HepG2 (cell line): ENCODE measurements around the gene AIDA. TPM values are rescaled to one million over a fixed set of nuclear protein-coding genes. Genes with fewer than 3 reads are reported as not detected.

Experiments used
- ATAC-seq: fragments of 200-7000 bp; cut with Tn5 transposase; 3 replicates; pipeline ENCODE4 v1.9.1; 2020; ENCODE audit warnings: mild to moderate bottlenecking, moderate library complexity
- BruUV-seq: library from RNA; stranded (reverse); fragments of 400-500 nt; replicated peaks from 2 replicates; lab custom pipeline; 2021; lab: Mats Ljungman, UMichigan
- CTCF ChIA-PET: fragments of 300-600 bp; formaldehyde crosslinking; extraction: SDS; loops from one replicate; lab custom pipeline; 2021; ENCODE audit warnings: low total read pairs, inconsistent platforms, low intra/inter-chr PET ratio; lab: Yijun Ruan, JAX
- POLR2A ChIA-PET: fragments of 350-600 bp; sonication (Branson Sonifier 250); formaldehyde crosslinking; loops from one replicate; lab custom pipeline; 2020; ENCODE audit warnings: antibody characterized with exemption, inconsistent platforms; lab: Yijun Ruan, JAX
- DNase-seq: peaks from one replicate; pipeline ENCODE4 v3.0.0-alpha.2; 2015; ENCODE audit warnings: low spot score
- FAIRE-seq: peaks from 3 replicates; lab custom pipeline; 2011; peaks lifted over from hg19 to GRCh38; lab: Jason Lieb, UNC
- H2AFZ ChIP-seq: one replicate; pipeline ENCODE4 v1.6.1; 2011; ENCODE audit warnings: low read length, inconsistent platforms
- H3K27ac ChIP-seq: fragments of 300-600 bp; 3 replicates; pipeline ENCODE4 v1.8.0; 2011; ENCODE audit warnings: mixed run types, mild to moderate bottlenecking, mixed read lengths, low read length, inconsistent platforms; ENCODE audit not compliant: insufficient read depth; ENCODE audit errors: extremely low read length
- H3K27me3 ChIP-seq, 2 experiments: fragments of 200-600 bp in 1 of 2; 2 replicates in 1 of 2; 3 replicates in 1 of 2; pipeline versions ENCODE4 v1.6.0 to v1.8.0; 2011; ENCODE audit warnings: low read length in 2 of 2, mild to moderate bottlenecking in 2 of 2, moderate library complexity in 2 of 2, inconsistent platforms in 1 of 2; ENCODE audit not compliant: insufficient read depth in 2 of 2, control insufficient read depth in 1 of 2
- H3K36me3 ChIP-seq, 2 experiments: fragments of 200-600 bp in 1 of 2; replicated peaks in 1 of 2; 2 replicates in 1 of 2; 3 replicates in 1 of 2; pipeline versions ENCODE4 v1.5.1 to v1.8.0; 2011; ENCODE audit warnings: low read length in 2 of 2, inconsistent platforms in 1 of 2; ENCODE audit not compliant: insufficient read depth in 2 of 2, control insufficient read depth in 1 of 2
- H3K4me1 ChIP-seq: 2 replicates; pipeline ENCODE4 v1.5.1; 2012; ENCODE audit warnings: low read length, inconsistent platforms; ENCODE audit not compliant: insufficient read depth
- H3K4me2 ChIP-seq: 2 replicates; pipeline ENCODE4 v1.6.0; 2011; ENCODE audit warnings: low read depth, low read length, inconsistent platforms
- H3K4me3 ChIP-seq, 3 experiments: fragments of 200-600 bp in 1 of 3; sonication (generic), shearing (Covaris generic) in 1 of 3; replicated peaks in 1 of 3; 2 replicates each; pipeline ENCODE4 v1.5.1; 2011 to 2016; ENCODE audit warnings: low read length in 3 of 3, inconsistent platforms in 2 of 3, low read depth in 2 of 3, mild to moderate bottlenecking in 2 of 3, control low read depth in 1 of 3, mixed read lengths in 1 of 3; ENCODE audit not compliant: insufficient read depth in 1 of 3
- H3K79me2 ChIP-seq: one replicate; pipeline ENCODE4 v1.6.1; 2011; ENCODE audit warnings: low read length, inconsistent platforms; ENCODE audit not compliant: insufficient read depth
- H3K9ac ChIP-seq: 2 replicates; pipeline ENCODE4 v1.6.0; 2011; ENCODE audit warnings: mild to moderate bottlenecking, low read depth, low read length, inconsistent platforms; ENCODE audit not compliant: insufficient read depth
- H3K9me3 ChIP-seq: 2 replicates; pipeline ENCODE4 v1.5.1; 2012; ENCODE audit warnings: mild to moderate bottlenecking, low read length
- H4K20me1 ChIP-seq: 2 replicates; pipeline ENCODE4 v1.6.0; 2011; ENCODE audit warnings: inconsistent platforms, mild to moderate bottlenecking, low read length, moderate library complexity; ENCODE audit not compliant: insufficient read depth
- BHLHE40 ChIP-seq: IDR thresholded peaks from 2 replicates; pipeline ENCODE4 v1.6.1; 2011; ENCODE audit warnings: low read length, improper control_type of control experiment
- CBX2 ChIP-seq, 2 experiments: fragments of 200-600 bp in 1 of 2; sonication (generic); formaldehyde crosslinking in 1 of 2; IDR thresholded peaks; 2 replicates each; pipeline versions ENCODE4 v1.7.0 to v1.8.1; 2018 to 2022; ENCODE audit warnings: low read depth in 2 of 2, low read length in 1 of 2, mild to moderate bottlenecking in 1 of 2, missing genetic modification reagents in 1 of 2
- DBP ChIP-seq: sonication (generic); formaldehyde crosslinking; IDR thresholded peaks from 2 replicates; pipeline ENCODE4 v1.4.0; 2020; ENCODE audit warnings: missing genetic modification reagents; ENCODE audit errors: not compliant biosample characterization
- FOXJ3 ChIP-seq: sonication (generic); formaldehyde crosslinking; IDR thresholded peaks from 2 replicates; pipeline ENCODE4 v1.4.0; 2020; ENCODE audit warnings: missing genetic modification reagents, mild to moderate bottlenecking, borderline replicate concordance
- GATAD2A ChIP-seq: IDR thresholded peaks from 2 replicates; pipeline ENCODE4 v1.6.1; 2016
- KLF11 ChIP-seq: IDR thresholded peaks from 2 replicates; pipeline ENCODE4 v1.6.1; 2016; ENCODE audit warnings: missing compliant biosample characterization
- MBD4 ChIP-seq: IDR thresholded peaks from 2 replicates; pipeline ENCODE4 v1.6.1; 2012; ENCODE audit warnings: low read length, inconsistent platforms, borderline replicate concordance
- MEIS1 ChIP-seq: sonication (generic); formaldehyde crosslinking; IDR thresholded peaks from 2 replicates; pipeline ENCODE4 v1.9.0; 2021; ENCODE audit warnings: mild to moderate bottlenecking, missing genetic modification reagents, moderate library complexity, borderline replicate concordance
- NFE2 ChIP-seq: sonication (generic); formaldehyde crosslinking; IDR thresholded peaks from 2 replicates; pipeline ENCODE4 v1.4.0; 2020; ENCODE audit warnings: missing genetic modification reagents
- NFYC ChIP-seq: IDR thresholded peaks from 2 replicates; pipeline ENCODE4 v1.6.1; 2016; ENCODE audit warnings: missing genetic modification reagents, missing compliant biosample characterization
- RORA ChIP-seq: sonication (generic); formaldehyde crosslinking; IDR thresholded peaks from 2 replicates; pipeline ENCODE4 v1.5.0; 2020; ENCODE audit warnings: mild to moderate bottlenecking, missing genetic modification reagents, moderate library complexity
- SIN3A ChIP-seq: IDR thresholded peaks from 2 replicates; pipeline ENCODE4 v1.6.1; 2011; ENCODE audit warnings: low read depth, mild to moderate bottlenecking, control low read depth, low read length, borderline replicate concordance
- TEAD2 ChIP-seq: sonication (generic); formaldehyde crosslinking; IDR thresholded peaks from 2 replicates; pipeline ENCODE4 v1.9.0; 2021; ENCODE audit warnings: missing genetic modification reagents
- YEATS2 ChIP-seq: sonication (generic); formaldehyde crosslinking; IDR thresholded peaks from 2 replicates; pipeline ENCODE4 v1.4.0; 2020; ENCODE audit warnings: missing genetic modification reagents, borderline replicate concordance
- ZNF205 ChIP-seq: IDR thresholded peaks from 2 replicates; pipeline ENCODE4 v1.6.1; 2018; ENCODE audit warnings: missing biosample characterization, missing genetic modification reagents
- ZNF280B ChIP-seq: sonication (generic); formaldehyde crosslinking; IDR thresholded peaks from 2 replicates; pipeline ENCODE4 v1.5.0; 2020; ENCODE audit warnings: missing genetic modification reagents, mild to moderate bottlenecking, borderline replicate concordance
- ZNF530 ChIP-seq: sonication (generic); formaldehyde crosslinking; IDR thresholded peaks from 2 replicates; pipeline ENCODE4 v1.5.0; 2020; ENCODE audit warnings: low read depth, mild to moderate bottlenecking, missing genetic modification reagents
- ZNF546 ChIP-seq: sonication (generic); formaldehyde crosslinking; conservative IDR thresholded peaks from 2 replicates; pipeline ENCODE4 v1.8.1; 2023; ENCODE audit warnings: mild to moderate bottlenecking, missing genetic modification reagents
- ZNF547 ChIP-seq: sonication (generic); formaldehyde crosslinking; IDR thresholded peaks from 2 replicates; pipeline ENCODE4 v1.5.1; 2020; ENCODE audit warnings: mild to moderate bottlenecking, missing genetic modification reagents
- ZNF784 ChIP-seq: sonication (generic); formaldehyde crosslinking; IDR thresholded peaks from 2 replicates; pipeline ENCODE4 v1.5.1; 2020; ENCODE audit warnings: missing genetic modification reagents, mild to moderate bottlenecking, borderline replicate concordance
- ZNF891 ChIP-seq: sonication (generic); formaldehyde crosslinking; IDR thresholded peaks from 2 replicates; pipeline ENCODE4 v1.5.0; 2020; ENCODE audit warnings: mild to moderate bottlenecking, missing genetic modification reagents
- WGBS: methylation state at CpG from one replicate; pipeline ENCODE4 v1.1.6; 2017; ENCODE audit warnings: low lambda C conversion rate; 5-methylcytosine and 5-hydroxymethylcytosine counted together
- in situ Hi-C: cut with HindIII; loops from 2 replicates; pipeline ENCODE4 v1.10.0; 2017; ENCODE audit warnings: low pct_unique_long_range_greater_than_20kb; ENCODE audit not compliant: extremely low pct_ligation_motif_present
- intact Hi-C: fragments of 100-400 bp; cut with micrococcal nuclease; formaldehyde crosslinking; loops from one replicate; pipeline ENCODE4 v1.10.0; 2022; ENCODE audit not compliant: unreplicated experiment
- polyA plus RNA-seq, 8 experiments: library from polyadenylated mRNA; depleted of rRNA in 3 of 8; stranded (reverse) in 7 of 8; unstranded in 1 of 8; fragments of >200 nt; fragmentation: Illumina TruSeq in 4 of 8; extraction: Trizol in 4 of 8; gene quantifications; 2 replicates each; pipeline versions ENCODE4 v1.2.1 to v1.2.3, GENCODE V29; 2011 to 2016; ENCODE audit warnings: low read depth in 4 of 8, missing spikeins in 1 of 8, mixed read lengths in 1 of 8; ENCODE audit not compliant: insufficient read depth in 1 of 8
- total RNA-seq, 5 experiments: library from RNA; depleted of rRNA; stranded (reverse); fragments of >200 nt; fragmentation: Illumina TruSeq; extraction: Trizol; gene quantifications; 2 replicates each; pipeline ENCODE4 v1.2.3, GENCODE V29; 2016; ENCODE audit warnings: low read depth in 1 of 5

The AIDA gene
- total and polyA plus RNA-seq, 2 of the 13 experiments (the other 11 are each of a cell fraction or from before 2014, with no cell fraction given): 17.5 to 35.4 TPM

DNA sequence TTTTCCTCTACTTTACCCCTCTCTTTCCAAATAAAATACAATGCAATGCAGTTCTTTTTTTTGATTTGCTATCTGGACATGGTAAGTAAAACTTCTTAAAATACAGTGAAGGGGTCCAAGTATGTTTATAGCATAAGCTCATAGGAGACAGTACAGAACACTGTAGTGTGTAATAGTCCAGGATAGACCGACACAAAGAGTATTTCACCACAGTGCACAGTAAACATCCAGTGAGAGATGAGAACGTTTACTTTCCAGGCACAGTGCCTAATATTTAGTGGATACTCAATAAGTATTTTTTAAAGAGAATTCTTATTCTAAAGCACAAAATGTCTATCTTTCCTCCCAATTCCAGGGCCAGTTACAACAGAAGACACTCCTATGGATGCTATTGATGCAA, 79.5 kb downstream of the AIDA start:
- in situ Hi-C loops: loop anchor here (5.0 kb wide), 1 partner anchor 165 kb away; no protein-coding TSS in a partner anchor
- no TSS peak for BruUV-seq

GRCh38 chr1:222631611-222632208, 80.6 kb downstream of the AIDA start:
- H3K4me3 ChIP-seq: no peak overlapping the region
- H3K4me2 ChIP-seq: no peak overlapping the region
- CTCF ChIA-PET: interaction anchor here (4.8 kb wide), 1 partner anchor 166 kb away, joined by 44 read pairs; no protein-coding TSS in a partner anchor
- no peaks in the 10 kb centered on the region for H3K79me2 ChIP-seq
- H4K20me1 ChIP-seq: no peaks in the 10 kb centered on the region
- no peaks in the 10 kb centered on the region for H3K4me1 ChIP-seq
- no peak overlapping the region for H2AFZ ChIP-seq
- H3K36me3 ChIP-seq: peaks cover 16 to 88% of the 10 kb centered on the region in 2 experiments
- WGBS: 97% methylated on average over 3 of the region's 3 CpGs
- H3K9ac ChIP-seq: no peak overlapping the region
- no peak overlapping the region for H3K27ac ChIP-seq
- POLR2A ChIA-PET: no interaction called here
- ATAC-seq: no peak
- FAIRE-seq: no peak
- intact Hi-C loops (no loop called here), in situ Hi-C loops (loop anchor here (5.0 kb wide), 1 partner anchor 164 kb away; no protein-coding TSS in a partner anchor)
- no peak for DNase-seq
- no peaks in the 10 kb centered on the region for H3K27me3 ChIP-seq
- no peaks in the 10 kb centered on the region for H3K9me3 ChIP-seq
- BruUV-seq: no TSS peak
- TF ChIP-seq MBD4: no peak
- no peak for TF ChIP-seq ZNF546 (CRISPR knock-in tag)
- TF ChIP-seq ZNF891: no peak
- no peak for TF ChIP-seq ZNF280B
- TF ChIP-seq DBP (CRISPR knock-in tag): no peak
- TF ChIP-seq GATAD2A (CRISPR knock-in tag): no peak
- no peak for TF ChIP-seq CBX2 (IDR thresholded peaks at IDR 0.05; ENCODE audit: low read depth, low read length)
- TF ChIP-seq CBX2 (CRISPR knock-in tag; IDR thresholded peaks at IDR 0.05; ENCODE audit: low read depth): no peak
- TF ChIP-seq MEIS1 (CRISPR knock-in tag): no peak
- no peak for TF ChIP-seq NFYC (CRISPR knock-in tag)
- no peak for TF ChIP-seq BHLHE40

More for the DNA sequence above, 79.5 kb downstream of the AIDA start:
- Histone ChIP-seq H3K4me3 (no peak overlapping the region), H2AFZ (no peak overlapping the region), H3K36me3 (peaks cover 13 to 81% of the 10 kb centered on the region in 2 experiments), H3K9ac (no peak overlapping the region), H4K20me1 (no peaks in the 10 kb centered on the region), H3K4me1 (no peaks in the 10 kb centered on the region), H3K9me3 (no peaks in the 10 kb centered on the region), H3K79me2 (no peaks in the 10 kb centered on the region), H3K27me3 (no peaks in the 10 kb centered on the region), H3K4me2 (no peak overlapping the region), H3K27ac (no peak overlapping the region)
- CTCF ChIA-PET: interaction anchor here (4.8 kb wide), 1 partner anchor 167 kb away, joined by 44 read pairs; no protein-coding TSS in a partner anchor
- intact Hi-C loops: no loop called here
- FAIRE-seq (no peak), ATAC-seq (no peak), DNase-seq (no peak)
- TF ChIP-seq ZNF530 (CRISPR knock-in tag) (no peak), NFE2 (CRISPR knock-in tag) (no peak), RORA (CRISPR knock-in tag) (no peak), TEAD2 (CRISPR knock-in tag) (no peak), SIN3A (no peak), ZNF205 (CRISPR knock-in tag) (no peak), YEATS2 (CRISPR knock-in tag) (no peak), ZNF547 (CRISPR knock-in tag) (no peak), ZNF784 (no peak), KLF11 (no peak), FOXJ3 (CRISPR knock-in tag) (no peak)
- POLR2A ChIA-PET: no interaction called here
- 62% methylated on average over 2 of the region's 2 CpGs for WGBS
